ENCODE results near the gene CACNA1D.

CACNA1D gene

DNA sequence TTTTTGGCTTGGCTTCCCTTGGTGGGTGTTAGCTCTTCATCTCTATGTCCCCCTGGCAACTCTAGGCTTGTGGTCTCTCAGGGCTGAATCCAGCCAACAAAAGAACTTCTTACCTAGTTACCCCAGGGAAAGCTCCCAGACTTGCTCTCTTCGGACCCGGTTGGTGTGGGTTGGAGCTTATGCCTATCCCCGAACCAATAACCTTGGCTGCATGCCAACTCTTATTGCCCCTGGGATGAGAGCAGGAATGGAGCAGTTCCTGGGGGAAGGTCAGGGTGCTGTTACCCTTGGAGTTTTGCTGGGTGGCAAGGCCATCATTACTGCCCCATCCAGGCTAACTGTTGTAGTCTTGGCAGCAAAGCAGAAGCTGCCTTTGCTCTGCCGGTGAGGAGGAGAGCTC lies 147.8 kb downstream of the CACNA1D start:
- Histone ChIP-seq H3K27ac (ENCODE audit: low read length) (no peak overlapping the region), H3K36me3 (ENCODE audit: control insufficient read depth in 1 of 2, insufficient read depth in 2 of 2, low read length in 2 of 2) (no peaks in the 10 kb centered on the region)

GRCh38 chr3:53643757-53644156 lies 149.3 kb downstream of the CACNA1D start:
- H3K36me3 ChIP-seq (ENCODE audit: control insufficient read depth in 1 of 2, insufficient read depth in 2 of 2, low read length in 2 of 2): no peaks in the 10 kb centered on the region
- H3K4me1 ChIP-seq (ENCODE audit: control insufficient read depth in 1 of 2, insufficient read depth in 2 of 2, low read length in 2 of 2): no peaks in the 10 kb centered on the region
- no peak overlapping the region for H3K27ac ChIP-seq (ENCODE audit: low read length)
- H3K27me3 ChIP-seq (ENCODE audit: low read depth, low read length): no peaks in the 10 kb centered on the region
- no peaks in the 10 kb centered on the region for H3K9me3 ChIP-seq (ENCODE audit: control insufficient read depth in 1 of 2, low read length in 2 of 2)
- H3K4me3 ChIP-seq (ENCODE audit: low read depth in 1 of 2, low read length in 2 of 2): no peak overlapping the region

More for the DNA sequence above, 147.8 kb downstream of the CACNA1D start:
- H3K4me1 ChIP-seq (ENCODE audit: control insufficient read depth in 1 of 2, insufficient read depth in 2 of 2, low read length in 2 of 2): no peaks in the 10 kb centered on the region
- H3K4me3 ChIP-seq (ENCODE audit: low read depth in 1 of 2, low read length in 2 of 2): no peak overlapping the region
- no peaks in the 10 kb centered on the region for H3K27me3 ChIP-seq (ENCODE audit: low read depth, low read length)
- no peaks in the 10 kb centered on the region for H3K9me3 ChIP-seq (ENCODE audit: control insufficient read depth in 1 of 2, low read length in 2 of 2)

DNA sequence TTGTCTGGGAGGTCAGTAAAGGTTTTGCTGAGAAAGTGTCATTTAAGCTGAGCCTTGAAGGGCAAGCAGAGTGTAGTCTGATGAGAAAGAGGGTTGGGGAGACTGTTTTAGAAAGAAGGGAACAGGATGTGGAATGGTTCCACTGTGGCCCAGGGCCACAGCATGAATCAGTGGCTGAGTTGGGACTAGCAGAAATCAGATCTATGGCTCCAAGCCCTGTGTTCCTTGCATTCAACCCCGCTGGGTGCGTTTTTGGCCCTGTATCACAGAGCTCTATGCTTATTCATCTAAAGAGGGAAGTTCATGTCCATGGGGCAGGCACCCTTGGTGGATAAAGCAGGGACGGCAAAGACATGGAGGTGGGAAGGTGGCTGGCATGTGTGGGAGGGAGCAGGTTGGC lies 151.3 kb downstream of the CACNA1D start:
- H3K9me3 ChIP-seq (ENCODE audit: control insufficient read depth in 1 of 2, low read length in 2 of 2): no peaks in the 10 kb centered on the region
- no peak overlapping the region for H3K27ac ChIP-seq (ENCODE audit: low read length)
- no peak overlapping the region for H3K4me3 ChIP-seq (ENCODE audit: low read depth in 1 of 2, low read length in 2 of 2)
- H3K27me3 ChIP-seq (ENCODE audit: low read depth, low read length): no peaks in the 10 kb centered on the region
- H3K4me1 ChIP-seq (ENCODE audit: control insufficient read depth in 1 of 2, insufficient read depth in 2 of 2, low read length in 2 of 2): peaks cover 0 to 12% of the 10 kb centered on the region in 2 donors
- no peaks in the 10 kb centered on the region for H3K36me3 ChIP-seq (ENCODE audit: control insufficient read depth in 1 of 2, insufficient read depth in 2 of 2, low read length in 2 of 2)

DNA sequence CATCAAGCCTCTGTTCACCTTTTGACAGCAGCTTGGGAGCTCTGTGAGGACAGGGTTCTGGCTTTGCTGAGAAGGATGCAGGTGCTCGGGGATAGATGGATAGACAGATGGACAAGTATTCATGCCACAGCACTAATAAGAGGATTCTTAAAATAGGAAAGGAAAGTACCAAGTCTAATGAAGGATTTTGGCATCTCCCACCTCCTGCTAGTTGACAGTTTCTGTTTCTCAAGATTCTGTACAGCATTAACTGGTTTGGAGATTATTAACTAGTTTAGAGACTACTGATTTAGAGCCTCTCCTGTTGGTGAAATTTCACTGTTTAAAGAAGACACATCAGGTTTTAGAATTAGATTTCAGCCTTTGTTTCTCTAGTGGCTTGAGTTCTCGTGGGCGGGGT lies 152.3 kb downstream of the CACNA1D start:
- Histone ChIP-seq H3K27ac (ENCODE audit: low read length) (no peak overlapping the region), H3K4me3 (ENCODE audit: low read depth in 1 of 2, low read length in 2 of 2) (no peak overlapping the region), H3K27me3 (ENCODE audit: low read depth, low read length) (no peaks in the 10 kb centered on the region), H3K36me3 (ENCODE audit: control insufficient read depth in 1 of 2, insufficient read depth in 2 of 2, low read length in 2 of 2) (no peaks in the 10 kb centered on the region), H3K9me3 (ENCODE audit: control insufficient read depth in 1 of 2, low read length in 2 of 2) (no peaks in the 10 kb centered on the region), H3K4me1 (ENCODE audit: control insufficient read depth in 1 of 2, insufficient read depth in 2 of 2, low read length in 2 of 2) (peaks cover 0 to 21% of the 10 kb centered on the region in 2 donors)

GRCh38 chr3:53649816-53650215 lies 155.4 kb downstream of the CACNA1D start:
- H3K4me3 ChIP-seq (ENCODE audit: low read depth in 1 of 2, low read length in 2 of 2): no peak overlapping the region
- peaks cover 0 to 24% of the 10 kb centered on the region in 2 donors for H3K4me1 ChIP-seq (ENCODE audit: control insufficient read depth in 1 of 2, insufficient read depth in 2 of 2, low read length in 2 of 2)
- no peaks in the 10 kb centered on the region for H3K36me3 ChIP-seq (ENCODE audit: control insufficient read depth in 1 of 2, insufficient read depth in 2 of 2, low read length in 2 of 2)
- no peaks in the 10 kb centered on the region for H3K9me3 ChIP-seq (ENCODE audit: control insufficient read depth in 1 of 2, low read length in 2 of 2)
- no peaks in the 10 kb centered on the region for H3K27me3 ChIP-seq (ENCODE audit: low read depth, low read length)
- no peak overlapping the region for H3K27ac ChIP-seq (ENCODE audit: low read length)

- Histone ChIP-seq H3K4me1 (ENCODE audit: control insufficient read depth in 1 of 2, insufficient read depth in 2 of 2, low read length in 2 of 2) (peaks cover 0 to 24% of the 10 kb centered on the region in 2 donors), H3K36me3 (ENCODE audit: control insufficient read depth in 1 of 2, insufficient read depth in 2 of 2, low read length in 2 of 2) (no peaks in the 10 kb centered on the region), H3K27me3 (ENCODE audit: low read depth, low read length) (no peaks in the 10 kb centered on the region), H3K27ac (ENCODE audit: low read length) (no peak overlapping the region), H3K4me3 (ENCODE audit: low read depth in 1 of 2, low read length in 2 of 2) (no peak overlapping the region), H3K9me3 (ENCODE audit: control insufficient read depth in 1 of 2, low read length in 2 of 2) (no peaks in the 10 kb centered on the region)
Observed at GRCh38 chr3:53650424-53650823, 156.0 kb downstream of the CACNA1D start.

DNA sequence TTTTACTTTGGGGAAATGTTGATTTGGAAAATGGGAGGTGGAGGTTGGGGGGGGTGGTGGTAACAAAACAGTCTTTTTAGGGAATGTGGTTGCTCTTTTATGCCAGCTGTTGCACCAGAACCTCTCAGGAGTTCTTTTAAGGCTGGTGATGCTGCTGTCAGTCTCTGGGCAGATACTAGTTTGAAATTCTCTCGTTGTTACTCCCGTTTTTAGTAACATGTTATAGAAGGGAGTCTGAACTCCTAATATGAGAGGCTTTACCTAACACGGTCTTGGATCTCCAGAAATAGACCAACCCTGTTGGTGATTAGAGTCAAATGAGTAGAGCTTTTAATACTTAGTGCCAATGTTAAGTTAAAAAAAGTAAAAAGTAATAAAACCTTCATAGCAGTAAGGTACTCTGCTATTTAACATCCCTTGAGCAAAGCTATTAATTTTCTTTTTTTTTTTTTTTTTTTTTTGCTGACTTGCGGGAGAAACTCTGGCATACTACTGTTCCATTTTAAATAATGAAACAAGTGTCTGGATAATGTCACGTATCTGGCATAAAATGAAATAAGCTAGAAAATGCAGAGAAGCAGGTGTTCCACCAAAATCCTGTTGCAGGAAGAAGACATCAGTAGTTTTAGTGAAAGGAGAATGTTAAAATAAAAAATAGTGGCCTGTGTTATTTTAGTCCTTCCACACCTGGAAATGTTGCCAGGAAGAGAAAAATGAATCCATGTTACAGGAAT lies 156.7 kb downstream of the CACNA1D start:
- Histone ChIP-seq H3K9me3 (ENCODE audit: control insufficient read depth in 1 of 2, low read length in 2 of 2) (no peaks in the 10 kb centered on the region), H3K36me3 (ENCODE audit: control insufficient read depth in 1 of 2, insufficient read depth in 2 of 2, low read length in 2 of 2) (no peaks in the 10 kb centered on the region), H3K27me3 (ENCODE audit: low read depth, low read length) (no peaks in the 10 kb centered on the region), H3K4me1 (ENCODE audit: control insufficient read depth in 1 of 2, insufficient read depth in 2 of 2, low read length in 2 of 2) (peaks cover 0 to 24% of the 10 kb centered on the region in 2 donors), H3K4me3 (ENCODE audit: low read depth in 1 of 2, low read length in 2 of 2) (no peak overlapping the region), H3K27ac (ENCODE audit: low read length) (no peak overlapping the region)

DNA sequence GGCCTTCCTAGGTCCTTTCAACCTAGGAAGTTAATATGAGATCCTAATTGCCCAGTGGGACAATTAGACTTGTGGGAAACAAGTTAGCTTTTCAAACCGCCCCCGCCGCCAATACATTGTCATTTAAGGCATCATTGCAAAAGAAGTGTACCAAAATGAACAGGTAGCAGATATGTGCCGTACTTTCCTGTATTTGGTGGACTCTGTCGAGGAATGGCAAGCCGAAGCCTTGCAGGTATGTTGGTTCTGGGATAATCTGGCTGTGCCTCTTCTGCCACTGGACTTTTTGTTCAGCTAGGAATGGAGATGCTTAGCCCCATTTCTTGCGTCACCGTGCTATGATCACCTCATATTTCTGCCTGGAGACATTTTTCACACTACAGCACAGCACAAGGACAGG lies 157.5 kb downstream of the CACNA1D start:
- Histone ChIP-seq H3K27me3 (ENCODE audit: low read depth, low read length) (no peaks in the 10 kb centered on the region), H3K4me3 (ENCODE audit: low read depth in 1 of 2, low read length in 2 of 2) (no peak overlapping the region), H3K36me3 (ENCODE audit: control insufficient read depth in 1 of 2, insufficient read depth in 2 of 2, low read length in 2 of 2) (no peaks in the 10 kb centered on the region), H3K9me3 (ENCODE audit: control insufficient read depth in 1 of 2, low read length in 2 of 2) (no peaks in the 10 kb centered on the region), H3K4me1 (ENCODE audit: control insufficient read depth in 1 of 2, insufficient read depth in 2 of 2, low read length in 2 of 2) (peaks cover 0 to 24% of the 10 kb centered on the region in 2 donors), H3K27ac (ENCODE audit: low read length) (no peak overlapping the region)

- Histone ChIP-seq H3K9me3 (ENCODE audit: control insufficient read depth in 1 of 2, low read length in 2 of 2) (peaks cover 1 to 2% of the 10 kb centered on the region in 2 donors), H3K4me3 (ENCODE audit: low read depth in 1 of 2, low read length in 2 of 2) (no peak overlapping the region), H3K4me1 (ENCODE audit: control insufficient read depth in 1 of 2, insufficient read depth in 2 of 2, low read length in 2 of 2) (no peaks in the 10 kb centered on the region), H3K27ac (ENCODE audit: low read length) (no peak overlapping the region), H3K36me3 (ENCODE audit: control insufficient read depth in 1 of 2, insufficient read depth in 2 of 2, low read length in 2 of 2) (peaks cover 0 to 3% of the 10 kb centered on the region in 2 donors), H3K27me3 (ENCODE audit: low read depth, low read length) (no peaks in the 10 kb centered on the region)
Observed at GRCh38 chr3:53657651-53658050, 163.2 kb downstream of the CACNA1D start.

DNA sequence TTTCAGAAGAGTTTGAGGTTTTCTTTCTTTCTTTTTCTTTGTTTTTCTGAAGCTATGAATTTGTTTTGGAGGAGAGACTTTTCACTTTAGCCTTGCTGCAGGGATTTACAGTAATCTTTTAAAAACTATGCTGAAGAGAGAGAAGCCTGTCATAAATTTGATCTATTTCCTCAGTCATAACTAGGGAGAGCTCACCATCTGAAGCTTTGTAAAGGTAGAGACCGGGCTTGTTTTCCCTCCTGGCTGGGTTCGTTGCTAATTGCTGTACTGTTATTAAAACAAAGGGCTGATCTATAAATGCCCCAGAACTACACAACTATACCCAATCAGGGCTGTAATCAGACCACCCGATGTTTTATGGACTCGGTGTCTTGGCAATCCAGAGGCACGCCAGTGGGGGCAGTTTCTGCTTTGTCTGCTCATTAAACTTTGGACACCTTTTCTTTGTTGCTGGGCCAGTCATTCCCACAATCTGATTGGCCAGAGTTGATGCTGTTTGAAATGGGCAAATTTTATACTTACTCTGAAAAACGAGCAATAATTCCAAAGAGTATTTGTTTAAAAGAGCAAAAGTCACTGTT lies 164.3 kb downstream of the CACNA1D start:
- Histone ChIP-seq H3K36me3 (ENCODE audit: control insufficient read depth in 1 of 2, insufficient read depth in 2 of 2, low read length in 2 of 2) (peaks cover 0 to 3% of the 10 kb centered on the region in 2 donors), H3K27me3 (ENCODE audit: low read depth, low read length) (no peaks in the 10 kb centered on the region), H3K4me3 (ENCODE audit: low read depth in 1 of 2, low read length in 2 of 2) (no peak overlapping the region), H3K4me1 (ENCODE audit: control insufficient read depth in 1 of 2, insufficient read depth in 2 of 2, low read length in 2 of 2) (no peaks in the 10 kb centered on the region), H3K27ac (ENCODE audit: low read length) (no peak overlapping the region), H3K9me3 (ENCODE audit: control insufficient read depth in 1 of 2, low read length in 2 of 2) (peaks cover 2 to 4% of the 10 kb centered on the region in 2 donors)

DNA sequence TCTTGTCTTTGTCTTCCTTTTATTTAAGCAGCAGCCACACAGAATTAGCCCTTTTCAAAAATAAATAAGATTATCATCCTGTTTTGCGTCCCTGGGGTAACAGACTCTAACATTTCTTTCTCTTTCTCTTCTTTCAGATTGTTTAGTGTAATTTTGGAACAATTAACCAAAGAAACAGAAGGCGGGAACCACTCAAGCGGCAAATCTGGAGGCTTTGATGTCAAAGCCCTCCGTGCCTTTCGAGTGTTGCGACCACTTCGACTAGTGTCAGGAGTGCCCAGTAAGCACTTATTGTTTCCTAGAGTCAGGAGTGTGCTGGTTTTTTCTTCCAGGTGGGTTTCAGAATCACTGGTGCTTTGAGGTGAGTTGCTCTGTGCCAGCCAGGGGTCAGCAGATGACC lies 165.6 kb downstream of the CACNA1D start:
- Histone ChIP-seq H3K27me3 (ENCODE audit: low read depth, low read length) (no peaks in the 10 kb centered on the region), H3K36me3 (ENCODE audit: control insufficient read depth in 1 of 2, insufficient read depth in 2 of 2, low read length in 2 of 2) (peaks cover 0 to 3% of the 10 kb centered on the region in 2 donors), H3K9me3 (ENCODE audit: control insufficient read depth in 1 of 2, low read length in 2 of 2) (peaks cover 2 to 4% of the 10 kb centered on the region in 2 donors), H3K4me3 (ENCODE audit: low read depth in 1 of 2, low read length in 2 of 2) (no peak overlapping the region), H3K4me1 (ENCODE audit: control insufficient read depth in 1 of 2, insufficient read depth in 2 of 2, low read length in 2 of 2) (no peaks in the 10 kb centered on the region), H3K27ac (ENCODE audit: low read length) (no peak overlapping the region)

Measured in muscle layer of duodenum (tissue), 2 donors.